BJ (cell line): ENCODE results near the gene CCDC142. TPM values are rescaled to one million over a fixed set of nuclear protein-coding genes. Genes with fewer than 3 reads are reported as not detected.

ENCODE experiments used
- CTCF ChIA-PET: fragments of 350-600 bp; formaldehyde crosslinking; extraction: SDS; loops from one replicate; lab custom pipeline; 2021; ENCODE audit warnings: antibody characterized with exemption, inconsistent platforms; lab: Yijun Ruan, JAX
- POLR2A ChIA-PET: fragments of 300-600 bp; sonication (Branson Sonifier 250); formaldehyde crosslinking; extraction: SDS; loops from one replicate; lab custom pipeline; 2021; ENCODE audit warnings: antibody characterized with exemption; lab: Charles Lee
- DNase-seq: peaks from one replicate; pipeline ENCODE4 v3.0.0-alpha.2; 2011; ENCODE audit warnings: low read depth
- H3K27me3 ChIP-seq: 2 replicates; pipeline ENCODE4 v1.6.0; 2011; ENCODE audit warnings: low read length; ENCODE audit not compliant: control insufficient read depth, insufficient read depth
- H3K36me3 ChIP-seq: 2 replicates; pipeline ENCODE4 v1.5.1; 2011; ENCODE audit warnings: low read length; ENCODE audit not compliant: control insufficient read depth, insufficient read depth
- H3K4me3 ChIP-seq: 2 replicates; pipeline ENCODE4 v1.5.1; 2011; ENCODE audit warnings: low read depth, mild to moderate bottlenecking, control low read depth, low read length
- CTCF ChIP-seq: IDR thresholded peaks from 2 replicates; pipeline ENCODE4 v1.5.1; 2011; ENCODE audit warnings: low read depth, mild to moderate bottlenecking, control low read depth, inconsistent platforms, low read length, moderate library complexity; ENCODE audit not compliant: insufficient read depth
- polyA plus RNA-seq: library from polyadenylated mRNA; depleted of rRNA; stranded (reverse); fragments of >200 nt; gene quantifications from 2 replicates; pipeline ENCODE4 v1.2.3, GENCODE V29; 2011

The CCDC142 gene
- polyA plus RNA-seq, 1 experiment: 6.2 TPM

DNA sequence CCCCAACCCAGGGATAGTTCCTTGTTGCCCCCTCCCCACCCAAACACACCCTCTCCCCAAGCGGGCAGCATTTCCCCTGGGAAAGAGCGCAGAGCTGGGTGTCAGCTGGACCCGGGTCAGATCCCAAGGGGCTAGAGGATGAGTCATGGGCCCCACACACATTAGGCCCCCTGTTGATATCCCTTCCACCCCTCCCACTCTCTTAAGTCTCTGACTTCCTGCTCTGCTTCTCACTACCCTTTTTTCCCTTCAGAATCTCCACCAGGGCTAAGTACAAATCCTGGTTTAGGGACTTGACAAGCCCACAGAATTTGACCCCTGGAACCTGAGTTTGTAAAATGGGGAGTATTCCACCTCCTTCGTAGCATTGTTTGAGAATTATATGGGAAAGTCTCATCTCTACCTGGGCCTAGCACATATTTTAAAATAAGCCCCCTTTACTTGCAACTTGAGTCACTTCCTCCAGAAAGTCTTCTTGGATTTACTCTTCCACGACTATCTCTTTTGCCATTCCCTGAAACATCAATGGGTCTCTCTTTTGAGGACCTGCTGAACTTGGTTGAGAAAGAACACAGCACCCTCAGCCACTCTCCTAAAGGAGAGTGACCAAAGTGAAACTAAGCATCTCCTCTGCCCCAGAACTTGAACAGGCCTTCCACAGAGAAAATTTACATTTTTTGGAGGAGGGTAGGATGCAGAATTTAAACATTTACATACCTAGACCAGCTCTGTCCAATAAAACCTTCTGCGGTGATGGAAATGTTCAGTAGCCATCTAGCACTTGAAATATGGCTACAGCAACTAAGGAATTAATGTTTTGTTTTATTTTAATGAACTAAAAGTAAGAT, 45.7 kb downstream of the CCDC142 start:
- ChIA-PET POLR2A (no interaction called here), CTCF (interaction anchor here (0.5 to 1.5 kb wide), 3 partner anchors 8 to 186 kb away, joined by 3 read pairs; partner anchors contain the start of gene INO80B)
- no peak for DNase-seq
- H3K27me3 ChIP-seq: peaks cover 5% of the 10 kb centered on the region
- no peak overlapping the region for H3K4me3 ChIP-seq
- H3K36me3 ChIP-seq: peaks cover 2% of the 10 kb centered on the region
- TF ChIP-seq CTCF: no peak

DNA sequence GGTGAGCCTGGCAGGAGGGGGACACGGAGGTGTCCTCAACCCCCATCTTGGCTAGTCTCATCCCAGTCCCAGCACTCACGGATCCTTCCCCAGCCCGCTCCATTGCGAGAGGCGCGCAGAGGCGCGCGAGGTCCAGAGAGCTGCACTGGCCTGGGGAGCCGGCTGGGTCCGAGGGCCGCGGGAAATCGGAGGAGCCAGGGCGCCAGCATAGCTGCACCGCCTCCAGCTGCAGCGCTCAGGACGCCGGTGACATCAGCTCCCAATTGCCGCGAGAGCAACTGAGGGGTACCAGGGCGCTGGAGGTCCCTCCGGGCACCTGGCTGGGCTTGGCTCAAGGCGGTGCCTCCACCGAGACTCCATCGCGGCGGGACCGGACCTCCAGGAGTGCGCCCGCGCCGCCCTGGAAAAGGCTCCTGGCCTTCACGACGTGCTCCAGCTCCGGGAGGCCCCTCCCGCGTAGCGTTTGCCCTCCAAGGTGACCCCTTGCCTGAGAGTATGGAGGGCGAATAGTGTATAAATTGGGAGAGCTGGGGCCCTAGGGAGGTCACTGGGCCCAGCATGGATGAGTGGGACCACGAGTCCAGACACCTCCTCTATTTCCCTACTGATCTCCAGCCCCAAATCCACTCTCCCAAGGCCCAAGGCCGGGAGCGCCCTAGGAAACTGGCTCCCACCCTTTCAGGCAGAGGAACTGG, 46.5 kb downstream of the CCDC142 start:
- TF ChIP-seq CTCF: no peak
- ChIA-PET POLR2A (no interaction called here), CTCF (interaction anchor here (0.5 to 1.1 kb wide), 2 partner anchors 18 to 187 kb away, joined by 3 read pairs; partner anchors contain the start of gene INO80B)
- no peaks in the 10 kb centered on the region for H3K27me3 ChIP-seq
- no peak overlapping the region for H3K4me3 ChIP-seq
- DNase-seq: no peak
- H3K36me3 ChIP-seq: peaks cover 5% of the 10 kb centered on the region

GRCh38 chr2:74430502-74430901, 52.3 kb downstream of the CCDC142 start:
- ChIA-PET CTCF (no interaction called here), POLR2A (no interaction called here)

DNA sequence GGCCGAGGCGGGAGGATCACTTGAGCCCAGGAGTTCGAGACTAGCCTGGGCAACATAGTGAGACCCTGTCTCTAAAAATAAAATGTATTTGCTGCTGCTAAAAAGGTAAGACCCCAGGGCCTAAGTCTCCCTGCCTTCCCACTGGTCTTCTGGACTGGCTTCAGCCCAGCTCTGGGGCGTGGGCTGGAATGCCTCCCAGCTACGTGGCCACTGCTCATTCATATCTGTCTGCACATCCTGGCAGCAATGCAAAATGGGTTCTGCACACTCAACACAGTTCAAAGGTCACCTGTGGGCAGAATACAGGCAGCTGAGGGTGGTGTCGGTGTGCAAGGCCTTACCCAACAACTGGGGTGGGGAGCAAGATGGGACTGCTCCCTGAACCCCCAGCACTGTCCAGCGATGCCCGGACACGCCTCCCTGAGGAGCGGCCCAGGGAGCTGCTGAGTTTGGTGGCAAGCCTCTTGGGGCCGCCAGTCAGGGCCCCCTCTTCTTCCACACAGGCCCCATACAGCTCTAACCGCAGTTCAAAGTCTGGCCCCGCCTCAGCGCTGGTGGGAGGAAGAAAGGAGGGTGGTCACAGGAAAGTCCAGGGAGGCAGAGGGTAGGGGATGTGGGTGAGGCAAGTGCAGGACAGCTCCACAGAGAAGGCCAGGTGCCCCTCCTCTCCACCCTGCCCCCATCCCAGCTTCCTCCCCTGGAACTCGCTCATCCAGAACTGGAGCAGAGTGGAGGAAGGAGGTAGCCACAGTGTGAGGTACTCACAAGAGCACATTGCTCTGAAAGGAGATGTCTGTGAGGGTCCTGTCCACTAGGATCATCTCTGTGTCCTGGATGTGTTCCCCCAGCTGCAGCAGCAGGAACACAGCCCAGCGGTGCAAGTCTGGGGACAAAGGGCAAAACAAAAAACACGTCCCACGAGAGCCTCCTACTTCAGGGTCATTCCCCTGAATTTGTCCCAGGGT, 53.0 kb downstream of the CCDC142 start:
- ChIA-PET POLR2A (interaction anchor here (0.7 kb wide), 1 partner anchor 473 kb away, joined by 3 read pairs; no protein-coding TSS in a partner anchor), CTCF (interaction anchor here (1.2 kb wide), 1 partner anchor 8 kb away, joined by 3 read pairs; no protein-coding TSS in a partner anchor)

More at GRCh38 chr2:74430502-74430901, 52.3 kb downstream of the CCDC142 start:
- no peaks in the 10 kb centered on the region for H3K27me3 ChIP-seq
- TF ChIP-seq CTCF: no peak
- no peak for DNase-seq
- H3K36me3 ChIP-seq: peaks cover 25% of the 10 kb centered on the region
- no peak overlapping the region for H3K4me3 ChIP-seq

More for the DNA sequence above, 53.0 kb downstream of the CCDC142 start:
- Histone ChIP-seq H3K27me3 (no peaks in the 10 kb centered on the region), H3K36me3 (peaks cover 27% of the 10 kb centered on the region), H3K4me3 (no peak overlapping the region)
- DNase-seq: no peak
- no peak for TF ChIP-seq CTCF
